HepG2 (cell line): ENCODE results near the gene ATP11A. TPM values are rescaled to one million over a fixed set of nuclear protein-coding genes. Genes with fewer than 3 reads are reported as not detected.

Experiments used
- AGO2 ChIP-seq: fragments of 200-400 bp; formaldehyde crosslinking; optimal IDR thresholded peaks from 2 replicates; pipeline ENCODE3; 2017; ENCODE audit warnings: mild to moderate bottlenecking, low read depth, low read length, moderate library complexity
- GRHL1 ChIP-seq: sonication (generic); formaldehyde crosslinking; conservative IDR thresholded peaks from 2 replicates; pipeline ENCODE4 v1.8.0; 2022; ENCODE audit warnings: missing genetic modification reagents
- HMGXB4 ChIP-seq, 2 experiments: sonication (generic) in 1 of 2; formaldehyde crosslinking in 1 of 2; IDR thresholded peaks; 2 replicates each; pipeline versions ENCODE4 v1.4.0 to v1.6.1; 2018 to 2020; ENCODE audit warnings: missing genetic modification reagents in 2 of 2, borderline replicate concordance in 1 of 2, low read depth in 1 of 2, mild to moderate bottlenecking in 1 of 2, missing biosample characterization in 1 of 2
- HNF1B ChIP-seq: sonication (generic); formaldehyde crosslinking; IDR thresholded peaks from 2 replicates; pipeline ENCODE4 v1.5.1; 2020; ENCODE audit warnings: mild to moderate bottlenecking, moderate library complexity, missing genetic modification reagents
- KDM4B ChIP-seq: sonication (generic); formaldehyde crosslinking; IDR thresholded peaks from 2 replicates; pipeline ENCODE4 v1.4.0; 2020; ENCODE audit warnings: missing genetic modification reagents
- LRRFIP1 ChIP-seq: sonication (generic); formaldehyde crosslinking; conservative IDR thresholded peaks from 2 replicates; pipeline ENCODE4 v1.4.0; 2020; ENCODE audit warnings: missing genetic modification reagents
- NFKBIZ ChIP-seq: IDR thresholded peaks from 2 replicates; pipeline ENCODE4 v1.6.1; 2018; ENCODE audit warnings: missing genetic modification reagents, missing compliant biosample characterization
- PRPF4 ChIP-seq: fragments of 200-400 bp; formaldehyde crosslinking; IDR thresholded peaks from 2 replicates; pipeline ENCODE4 v1.6.1; 2016; ENCODE audit warnings: low read length, low read depth; ENCODE audit not compliant: poor library complexity, severe bottlenecking
- RNF219 ChIP-seq: sonication (generic); formaldehyde crosslinking; IDR thresholded peaks from 2 replicates; pipeline ENCODE4 v1.5.0; 2020; ENCODE audit warnings: mild to moderate bottlenecking, missing genetic modification reagents
- SATB2 ChIP-seq: sonication (generic); formaldehyde crosslinking; IDR thresholded peaks from 2 replicates; pipeline ENCODE4 v1.5.0; 2020; ENCODE audit warnings: missing genetic modification reagents
- SP1 ChIP-seq, 2 experiments: fragments of 450-650 bp in 1 of 2; sonication (generic) in 1 of 2; formaldehyde crosslinking in 1 of 2; IDR thresholded peaks; 2 replicates each; pipeline versions ENCODE4 v1.4.0 to v1.6.1; 2016 to 2020; ENCODE audit warnings: missing genetic modification reagents in 1 of 2
- TBL1XR1 ChIP-seq: fragments of 150-350 bp; IDR thresholded peaks from 2 replicates; pipeline ENCODE4 v1.6.1; 2014; ENCODE audit warnings: borderline replicate concordance, low read length; ENCODE audit not compliant: partially characterized antibody
- TSC22D2 ChIP-seq: sonication (generic); formaldehyde crosslinking; IDR thresholded peaks from 2 replicates; pipeline ENCODE4 v1.5.1; 2020; ENCODE audit warnings: missing genetic modification reagents, mild to moderate bottlenecking, borderline replicate concordance
- ZBTB21 ChIP-seq: sonication (generic); formaldehyde crosslinking; IDR thresholded peaks from 2 replicates; pipeline ENCODE4 v1.4.0; 2020; ENCODE audit warnings: missing genetic modification reagents
- ZNF160 ChIP-seq: sonication (generic); formaldehyde crosslinking; IDR thresholded peaks from 2 replicates; pipeline ENCODE4 v1.8.0; 2022; ENCODE audit warnings: mild to moderate bottlenecking, inconsistent platforms, missing genetic modification reagents
- ZNF260 ChIP-seq: sonication (generic); formaldehyde crosslinking; IDR thresholded peaks from 2 replicates; pipeline ENCODE4 v1.4.0; 2020; ENCODE audit warnings: missing genetic modification reagents, low read depth, mild to moderate bottlenecking, borderline replicate concordance
- ZNF44 ChIP-seq: sonication (generic); formaldehyde crosslinking; IDR thresholded peaks from 2 replicates; pipeline ENCODE4 v1.5.1; 2020; ENCODE audit warnings: mild to moderate bottlenecking, missing genetic modification reagents
- ZNF556 ChIP-seq: sonication (generic); formaldehyde crosslinking; IDR thresholded peaks from 2 replicates; pipeline ENCODE4 v1.4.0; 2020; ENCODE audit warnings: mild to moderate bottlenecking, missing genetic modification reagents, borderline replicate concordance
- ZNF572 ChIP-seq: sonication (generic); formaldehyde crosslinking; IDR thresholded peaks from 2 replicates; pipeline ENCODE4 v1.5.1; 2020; ENCODE audit warnings: mild to moderate bottlenecking, missing genetic modification reagents
- ZNF660 ChIP-seq: sonication (generic); formaldehyde crosslinking; IDR thresholded peaks from 2 replicates; pipeline ENCODE4 v1.5.1; 2020; ENCODE audit warnings: mild to moderate bottlenecking, low read depth, missing genetic modification reagents, borderline replicate concordance
- polyA plus RNA-seq, 8 experiments: library from polyadenylated mRNA; depleted of rRNA in 3 of 8; stranded (reverse) in 7 of 8; unstranded in 1 of 8; fragments of >200 nt; fragmentation: Illumina TruSeq in 4 of 8; extraction: Trizol in 4 of 8; gene quantifications; 2 replicates each; pipeline versions ENCODE4 v1.2.1 to v1.2.3, GENCODE V29; 2011 to 2016; ENCODE audit warnings: low read depth in 4 of 8, missing spikeins in 1 of 8, mixed read lengths in 1 of 8; ENCODE audit not compliant: insufficient read depth in 1 of 8
- total RNA-seq, 5 experiments: library from RNA; depleted of rRNA; stranded (reverse); fragments of >200 nt; fragmentation: Illumina TruSeq; extraction: Trizol; gene quantifications; 2 replicates each; pipeline ENCODE4 v1.2.3, GENCODE V29; 2016; ENCODE audit warnings: low read depth in 1 of 5

The ATP11A gene
- total and polyA plus RNA-seq, 2 of the 13 experiments (the other 11 are each of a cell fraction or from before 2014, with no cell fraction given) = 18.4 to 20.1 TPM

- TF ChIP-seq HMGXB4 (CRISPR knock-in tag; IDR thresholded peaks at IDR 0.05; ENCODE audit: borderline replicate concordance in 1 of 2, low read depth in 1 of 2) (no peak), NFKBIZ (CRISPR knock-in tag) (no peak), ZNF556 (CRISPR knock-in tag) (no peak), SP1 (IDR thresholded peaks at IDR 0.05) (no peak), SP1 (CRISPR knock-in tag; IDR thresholded peaks at IDR 0.05) (no peak), GRHL1 (CRISPR knock-in tag) (no peak), TBL1XR1 (no peak), LRRFIP1 (no peak), ZNF260 (CRISPR knock-in tag) (no peak), AGO2 (no peak), HNF1B (CRISPR knock-in tag) (peak; percentile 44; the same call in 1 of the 2 replicates), ZNF160 (CRISPR knock-in tag) (no peak), KDM4B (CRISPR knock-in tag) (no peak), TSC22D2 (no peak), ZNF44 (no peak), RNF219 (no peak), ZNF572 (CRISPR knock-in tag) (no peak; the same call in 1 of the 2 replicates), SATB2 (CRISPR knock-in tag) (no peak), PRPF4 (no peak), ZNF660 (CRISPR knock-in tag) (no peak), ZBTB21 (CRISPR knock-in tag) (no peak)
Measured at GRCh38 chr13:112917737-112918136, 227.9 kb downstream of the ATP11A start (continued).
